Stimulated activated CD8-positive, alpha-beta memory T cell treated with anti-CD3 and anti-CD28 coated beads, Interleukin-7, amount 100 ng/mL, for 24 hours (primary cell): ENCODE results near the gene RNF175.
A peak's percentile ranks its signal among the peaks of the same experiment; 100 is the strongest.

Experiments used
- DNase-seq: peaks from one replicate; pipeline ENCODE4 v3.0.0-alpha.2; 2020; ENCODE audit warnings: low read depth

RNF175 gene

GRCh38 chr4:153745651-153746050 lies 14.2 kb downstream of the RNF175 start:
- DNase-seq = no peak

GRCh38 chr4:153741541-153741940 lies 18.3 kb downstream of the RNF175 start:
- DNase-seq = no peak

- DNase-seq = no peak
Measured at GRCh38 chr4:153735906-153736461, 23.8 kb downstream of the RNF175 start.

- no peak for DNase-seq
Measured at GRCh38 chr4:153733751-153734448, 25.9 kb downstream of the RNF175 start.

- DNase-seq = no peak
Measured at GRCh38 chr4:153731239-153731638, 28.6 kb downstream of the RNF175 start.

- DNase-seq = no peak
Measured at GRCh38 chr4:153729895-153730294, 29.9 kb downstream of the RNF175 start.

GRCh38 chr4:153728660-153729059 lies 31.2 kb downstream of the RNF175 start:
- no peak for DNase-seq

GRCh38 chr4:153728151-153728550 lies 31.7 kb downstream of the RNF175 start:
- no peak for DNase-seq

GRCh38 chr4:153725831-153726154 lies 34.0 kb downstream of the RNF175 start:
- no peak for DNase-seq

GRCh38 chr4:153725136-153725830 lies 34.5 kb downstream of the RNF175 start:
- DNase-seq = no peak

GRCh38 chr4:153724606-153725005 lies 35.2 kb downstream of the RNF175 start:
- no peak for DNase-seq

- no peak for DNase-seq
Measured at GRCh38 chr4:153722036-153722435, 37.8 kb downstream of the RNF175 start.

- no peak for DNase-seq
Measured at GRCh38 chr4:153713866-153714646, 45.8 kb downstream of the RNF175 start.

- DNase-seq = no peak
Measured at GRCh38 chr4:153710681-153711080, 49.1 kb downstream of the RNF175 start.

- DNase-seq = no peak
Measured at GRCh38 chr4:153706519-153706918, 53.3 kb downstream of the RNF175 start.

- DNase-seq = no peak
Measured at GRCh38 chr4:153705743-153706468, 53.9 kb downstream of the RNF175 start.

GRCh38 chr4:153704522-153704921 lies 55.3 kb downstream of the RNF175 start:
- DNase-seq = no peak

GRCh38 chr4:153684971-153685371 lies 74.9 kb downstream of the RNF175 start:
- no peak for DNase-seq

- DNase-seq = peak; percentile 33
Measured at GRCh38 chr4:153684182-153684970, 75.4 kb downstream of the RNF175 start, which contains the start of gene TLR2. Gene TLR2 (plus strand): TSS chr4:153684280. CDS start chr4:153702908, 18,628 bp downstream.

GRCh38 chr4:153683763-153684181 lies 76.1 kb downstream of the RNF175 start:
- no peak for DNase-seq

GRCh38 chr4:153679486-153679885 lies 80.3 kb downstream of the RNF175 start:
- DNase-seq = no peak
